GM12864 (cell line): ENCODE results near the gene SCO1.
A peak's percentile ranks its signal among the peaks of the same experiment; 100 is the strongest.

Experiments used
- DNase-seq: peaks from one replicate; pipeline ENCODE4 v3.0.0-alpha.2; 2011; ENCODE audit warnings: low read depth
- H3K4me3 ChIP-seq: 2 replicates; pipeline ENCODE4 v1.5.1; 2011; ENCODE audit warnings: mild to moderate bottlenecking, low read depth, low read length, control low read depth
- CTCF ChIP-seq: IDR thresholded peaks from 2 replicates; pipeline ENCODE4 v1.5.1; 2011; ENCODE audit warnings: low read depth, mild to moderate bottlenecking, moderate library complexity, low read length, control low read depth, inconsistent platforms; ENCODE audit errors: missing control alignments

SCO1 gene

GRCh38 chr17:10697092-10698081 is at the start of gene SCO1, which contains the start of gene ADPRM:
SCO1 (minus strand) TSS chr17:10697533; CDS start chr17:10697507, 26 bp downstream.
ADPRM (plus strand) TSS chr17:10697594; CDS start chr17:10704927, 7,333 bp downstream.
- peak within 1 kb of the TSS; percentile 91 for H3K4me3 ChIP-seq
- peak; percentile 51 for TF ChIP-seq CTCF
- DNase-seq = peak; percentile 83

- no peak for DNase-seq
- no peak for TF ChIP-seq CTCF
- no peak overlapping the region for H3K4me3 ChIP-seq
Observed at GRCh38 chr17:10745231-10745630, 47.9 kb upstream of the SCO1 start.

GRCh38 chr17:10744501-10745000 is 47.2 kb upstream of the SCO1 start:
- H3K4me3 ChIP-seq = no peak overlapping the region
- no peak for TF ChIP-seq CTCF
- DNase-seq = no peak

DNA sequence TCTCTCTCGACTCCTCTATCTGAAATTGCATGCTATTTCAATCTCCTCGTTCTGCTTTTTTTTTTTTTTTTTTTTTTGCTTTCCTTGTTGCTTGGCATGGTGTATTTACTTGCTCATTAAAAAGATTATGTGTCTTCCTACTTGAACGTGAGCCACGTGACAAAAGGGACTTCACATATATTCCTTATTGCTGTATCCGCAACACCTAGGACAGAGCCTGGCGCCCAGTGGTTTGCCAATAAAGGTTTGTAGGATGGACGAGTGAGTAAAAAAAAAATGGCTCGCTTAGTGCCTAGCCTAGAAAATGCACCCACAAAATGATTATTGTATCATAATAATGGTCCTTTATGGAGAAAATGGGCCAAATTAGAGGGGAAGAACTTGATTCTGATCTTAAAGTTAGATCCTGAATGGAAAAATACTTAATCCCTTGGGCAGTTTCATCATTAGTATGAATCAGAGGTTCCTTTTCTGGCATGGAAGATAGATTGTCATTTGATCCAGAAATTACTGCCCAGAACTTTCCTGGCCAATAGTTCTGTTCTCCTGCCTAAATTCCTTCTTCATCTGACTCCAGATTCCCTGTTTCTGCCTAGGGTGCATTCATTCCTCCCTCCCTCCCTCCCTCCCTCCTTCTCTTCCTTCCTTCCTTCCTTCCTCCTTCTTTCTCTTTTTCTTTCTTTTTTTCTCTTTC is 46.1 kb upstream of the SCO1 start:
- DNase-seq = no peak
- no peak overlapping the region for H3K4me3 ChIP-seq
- no peak for TF ChIP-seq CTCF

GRCh38 chr17:10742431-10742830 is 45.1 kb upstream of the SCO1 start:
- H3K4me3 ChIP-seq = no peak overlapping the region
- no peak for DNase-seq
- no peak for TF ChIP-seq CTCF

- no peak for DNase-seq
Observed at GRCh38 chr17:10741416-10742135, 44.2 kb upstream of the SCO1 start.

More at GRCh38 chr17:10741416-10742135, 44.2 kb upstream of the SCO1 start:
- H3K4me3 ChIP-seq = no peak overlapping the region
- TF ChIP-seq CTCF = no peak
